GM12878 (cell line): ENCODE data around the gene KCTD2.

Source experiments
- MYB ChIP-seq: fragments of 150-350 bp; IDR thresholded peaks from 2 replicates; pipeline ENCODE4 v1.6.1; 2014; ENCODE audit warnings: mild to moderate bottlenecking, low read depth, low read length, borderline replicate concordance
- NFIC ChIP-seq: IDR thresholded peaks from 2 replicates; pipeline ENCODE4 v1.6.1; 2012; ENCODE audit warnings: low read depth, mild to moderate bottlenecking, inconsistent platforms, low read length, moderate library complexity
- RELA ChIP-seq: fragments of 450-650 bp; IDR thresholded peaks from 2 replicates; pipeline ENCODE4 v1.8.0; 2014; ENCODE audit warnings: borderline replicate concordance; ENCODE audit not compliant: partially characterized antibody
- TF ChIP-seq, protein P1 (sequence below), 3 experiments: IDR thresholded peaks in 2 of 3; conservative IDR thresholded peaks in 1 of 3; 2 replicates each; pipeline ENCODE4 v1.5.1; 2011; ENCODE audit warnings: low read depth in 3 of 3, low read length in 3 of 3, mild to moderate bottlenecking in 3 of 3, control low read depth in 2 of 3, moderate library complexity in 2 of 3, inconsistent platforms in 1 of 3, mixed read lengths in 1 of 3; ENCODE audit not compliant: control insufficient read depth in 2 of 3, insufficient read depth in 1 of 3; ENCODE audit errors: extremely low read depth in 1 of 3
- TF ChIP-seq, protein P2 (sequence below): fragments of 450-650 bp; IDR thresholded peaks from 2 replicates; pipeline ENCODE4 v1.6.1; 2018; ENCODE audit warnings: mild to moderate bottlenecking, low read depth, moderate library complexity; ENCODE audit not compliant: partially characterized antibody

DNA sequence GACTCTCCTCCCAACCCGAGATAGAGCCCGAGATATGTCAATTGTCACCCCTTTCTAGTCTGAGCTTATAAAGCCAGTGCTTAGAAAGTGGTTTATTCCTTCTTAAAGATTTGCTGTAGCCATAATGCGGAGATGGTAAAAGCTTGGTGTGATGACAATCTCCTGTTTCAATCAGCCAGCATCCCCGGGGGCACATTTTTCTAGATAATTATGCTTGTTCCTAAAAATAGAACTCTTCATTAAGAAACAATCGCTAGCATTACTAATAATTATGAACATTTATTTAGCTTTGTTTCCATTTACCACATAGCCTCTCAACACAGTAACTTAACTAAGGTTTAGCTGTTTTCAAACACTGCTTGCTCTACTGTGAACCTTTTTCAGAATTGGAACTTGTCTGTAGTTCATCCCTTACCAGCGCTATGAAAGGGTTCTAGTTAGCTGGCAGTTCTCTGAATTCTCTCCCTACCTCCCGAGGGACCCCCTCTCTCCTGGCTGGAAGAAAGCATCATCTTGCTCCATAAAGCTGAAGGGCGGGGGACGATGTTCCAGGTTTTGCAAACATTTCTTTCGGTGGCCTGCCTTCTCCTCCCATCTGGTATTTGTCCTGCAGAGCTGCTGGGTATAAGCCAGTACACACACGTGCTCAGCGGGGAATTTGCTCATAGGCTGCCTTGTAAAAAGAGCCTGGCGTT lies 35.5 kb upstream of the KCTD2 start:
- TF ChIP-seq NFIC = no peak
- TF ChIP-seq, protein P1, sequence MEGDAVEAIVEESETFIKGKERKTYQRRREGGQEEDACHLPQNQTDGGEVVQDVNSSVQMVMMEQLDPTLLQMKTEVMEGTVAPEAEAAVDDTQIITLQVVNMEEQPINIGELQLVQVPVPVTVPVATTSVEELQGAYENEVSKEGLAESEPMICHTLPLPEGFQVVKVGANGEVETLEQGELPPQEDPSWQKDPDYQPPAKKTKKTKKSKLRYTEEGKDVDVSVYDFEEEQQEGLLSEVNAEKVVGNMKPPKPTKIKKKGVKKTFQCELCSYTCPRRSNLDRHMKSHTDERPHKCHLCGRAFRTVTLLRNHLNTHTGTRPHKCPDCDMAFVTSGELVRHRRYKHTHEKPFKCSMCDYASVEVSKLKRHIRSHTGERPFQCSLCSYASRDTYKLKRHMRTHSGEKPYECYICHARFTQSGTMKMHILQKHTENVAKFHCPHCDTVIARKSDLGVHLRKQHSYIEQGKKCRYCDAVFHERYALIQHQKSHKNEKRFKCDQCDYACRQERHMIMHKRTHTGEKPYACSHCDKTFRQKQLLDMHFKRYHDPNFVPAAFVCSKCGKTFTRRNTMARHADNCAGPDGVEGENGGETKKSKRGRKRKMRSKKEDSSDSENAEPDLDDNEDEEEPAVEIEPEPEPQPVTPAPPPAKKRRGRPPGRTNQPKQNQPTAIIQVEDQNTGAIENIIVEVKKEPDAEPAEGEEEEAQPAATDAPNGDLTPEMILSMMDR (IDR thresholded peaks at IDR 0.05 in 2 of 3, conservative IDR thresholded peaks at IDR 0.05 in 1 of 3; ENCODE audit: control insufficient read depth in 2 of 3, extremely low read depth in 1 of 3, insufficient read depth in 1 of 3, low read depth in 3 of 3, low read length in 3 of 3) = no peak
- TF ChIP-seq, protein P2, sequence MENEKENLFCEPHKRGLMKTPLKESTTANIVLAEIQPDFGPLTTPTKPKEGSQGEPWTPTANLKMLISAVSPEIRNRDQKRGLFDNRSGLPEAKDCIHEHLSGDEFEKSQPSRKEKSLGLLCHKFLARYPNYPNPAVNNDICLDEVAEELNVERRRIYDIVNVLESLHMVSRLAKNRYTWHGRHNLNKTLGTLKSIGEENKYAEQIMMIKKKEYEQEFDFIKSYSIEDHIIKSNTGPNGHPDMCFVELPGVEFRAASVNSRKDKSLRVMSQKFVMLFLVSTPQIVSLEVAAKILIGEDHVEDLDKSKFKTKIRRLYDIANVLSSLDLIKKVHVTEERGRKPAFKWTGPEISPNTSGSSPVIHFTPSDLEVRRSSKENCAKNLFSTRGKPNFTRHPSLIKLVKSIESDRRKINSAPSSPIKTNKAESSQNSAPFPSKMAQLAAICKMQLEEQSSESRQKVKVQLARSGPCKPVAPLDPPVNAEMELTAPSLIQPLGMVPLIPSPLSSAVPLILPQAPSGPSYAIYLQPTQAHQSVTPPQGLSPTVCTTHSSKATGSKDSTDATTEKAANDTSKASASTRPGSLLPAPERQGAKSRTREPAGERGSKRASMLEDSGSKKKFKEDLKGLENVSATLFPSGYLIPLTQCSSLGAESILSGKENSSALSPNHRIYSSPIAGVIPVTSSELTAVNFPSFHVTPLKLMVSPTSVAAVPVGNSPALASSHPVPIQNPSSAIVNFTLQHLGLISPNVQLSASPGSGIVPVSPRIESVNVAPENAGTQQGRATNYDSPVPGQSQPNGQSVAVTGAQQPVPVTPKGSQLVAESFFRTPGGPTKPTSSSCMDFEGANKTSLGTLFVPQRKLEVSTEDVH = no peak
- no peak for TF ChIP-seq MYB
- TF ChIP-seq RELA = no peak
